ENCODE measurements around the gene PMEL. TPM values are rescaled to one million over a fixed set of nuclear protein-coding genes. Genes with fewer than 3 reads are reported as not detected.

PMEL gene
- total and polyA plus RNA-seq, 9 of the 15 experiments (the other 6 are each of a cell fraction or from before 2014, with no cell fraction given) = 0.36 to 2.0 (median 0.98) TPM

- TF ChIP-seq, protein P1, sequence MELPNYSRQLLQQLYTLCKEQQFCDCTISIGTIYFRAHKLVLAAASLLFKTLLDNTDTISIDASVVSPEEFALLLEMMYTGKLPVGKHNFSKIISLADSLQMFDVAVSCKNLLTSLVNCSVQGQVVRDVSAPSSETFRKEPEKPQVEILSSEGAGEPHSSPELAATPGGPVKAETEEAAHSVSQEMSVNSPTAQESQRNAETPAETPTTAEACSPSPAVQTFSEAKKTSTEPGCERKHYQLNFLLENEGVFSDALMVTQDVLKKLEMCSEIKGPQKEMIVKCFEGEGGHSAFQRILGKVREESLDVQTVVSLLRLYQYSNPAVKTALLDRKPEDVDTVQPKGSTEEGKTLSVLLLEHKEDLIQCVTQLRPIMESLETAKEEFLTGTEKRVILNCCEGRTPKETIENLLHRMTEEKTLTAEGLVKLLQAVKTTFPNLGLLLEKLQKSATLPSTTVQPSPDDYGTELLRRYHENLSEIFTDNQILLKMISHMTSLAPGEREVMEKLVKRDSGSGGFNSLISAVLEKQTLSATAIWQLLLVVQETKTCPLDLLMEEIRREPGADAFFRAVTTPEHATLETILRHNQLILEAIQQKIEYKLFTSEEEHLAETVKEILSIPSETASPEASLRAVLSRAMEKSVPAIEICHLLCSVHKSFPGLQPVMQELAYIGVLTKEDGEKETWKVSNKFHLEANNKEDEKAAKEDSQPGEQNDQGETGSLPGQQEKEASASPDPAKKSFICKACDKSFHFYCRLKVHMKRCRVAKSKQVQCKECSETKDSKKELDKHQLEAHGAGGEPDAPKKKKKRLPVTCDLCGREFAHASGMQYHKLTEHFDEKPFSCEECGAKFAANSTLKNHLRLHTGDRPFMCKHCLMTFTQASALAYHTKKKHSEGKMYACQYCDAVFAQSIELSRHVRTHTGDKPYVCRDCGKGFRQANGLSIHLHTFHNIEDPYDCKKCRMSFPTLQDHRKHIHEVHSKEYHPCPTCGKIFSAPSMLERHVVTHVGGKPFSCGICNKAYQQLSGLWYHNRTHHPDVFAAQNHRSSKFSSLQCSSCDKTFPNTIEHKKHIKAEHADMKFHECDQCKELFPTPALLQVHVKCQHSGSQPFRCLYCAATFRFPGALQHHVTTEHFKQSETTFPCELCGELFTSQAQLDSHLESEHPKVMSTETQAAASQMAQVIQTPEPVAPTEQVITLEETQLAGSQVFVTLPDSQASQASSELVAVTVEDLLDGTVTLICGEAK (IDR thresholded peaks at IDR 0.05) = peak; percentile 76; the same call in 1 of the 2 replicates
- TF ChIP-seq, protein P1 (CRISPR knock-in tag; IDR thresholded peaks at IDR 0.05) = peak; percentile 17; the same call in 1 of the 2 replicates
- TF ChIP-seq MTA3 (IDR thresholded peaks at IDR 0.05; ENCODE audit: borderline replicate concordance) = no peak
- TF ChIP-seq, protein P2, sequence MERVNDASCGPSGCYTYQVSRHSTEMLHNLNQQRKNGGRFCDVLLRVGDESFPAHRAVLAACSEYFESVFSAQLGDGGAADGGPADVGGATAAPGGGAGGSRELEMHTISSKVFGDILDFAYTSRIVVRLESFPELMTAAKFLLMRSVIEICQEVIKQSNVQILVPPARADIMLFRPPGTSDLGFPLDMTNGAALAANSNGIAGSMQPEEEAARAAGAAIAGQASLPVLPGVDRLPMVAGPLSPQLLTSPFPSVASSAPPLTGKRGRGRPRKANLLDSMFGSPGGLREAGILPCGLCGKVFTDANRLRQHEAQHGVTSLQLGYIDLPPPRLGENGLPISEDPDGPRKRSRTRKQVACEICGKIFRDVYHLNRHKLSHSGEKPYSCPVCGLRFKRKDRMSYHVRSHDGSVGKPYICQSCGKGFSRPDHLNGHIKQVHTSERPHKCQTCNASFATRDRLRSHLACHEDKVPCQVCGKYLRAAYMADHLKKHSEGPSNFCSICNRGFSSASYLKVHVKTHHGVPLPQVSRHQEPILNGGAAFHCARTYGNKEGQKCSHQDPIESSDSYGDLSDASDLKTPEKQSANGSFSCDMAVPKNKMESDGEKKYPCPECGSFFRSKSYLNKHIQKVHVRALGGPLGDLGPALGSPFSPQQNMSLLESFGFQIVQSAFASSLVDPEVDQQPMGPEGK (CRISPR knock-in tag; IDR thresholded peaks at IDR 0.05; ENCODE audit: borderline replicate concordance) = no peak
- no peak for TF ChIP-seq YY1 (IDR thresholded peaks at IDR 0.05; ENCODE audit: borderline replicate concordance in 1 of 3, control insufficient read depth in 1 of 3, extremely low read depth in 1 of 3, insufficient read depth in 3 of 3, insufficient read length in 1 of 3, insufficient replicate concordance in 2 of 3, low read depth in 1 of 3, low read length in 2 of 3)
- TF ChIP-seq GTF2F1 (IDR thresholded peaks at IDR 0.05; ENCODE audit: low read depth, low read length) = no peak
These were observed 7.2 kb upstream of the PMEL start (continued) for GRCh38 chr12:55972911-55973598.
